Neuronal stem cell (in vitro differentiated cells): ENCODE data around the gene OR9A2.

ENCODE experiments used
- DNase-seq: peaks from one replicate; pipeline ENCODE4 v3.0.0-alpha.2; 2013; ENCODE audit warnings: low spot score
- H2AFZ ChIP-seq: one replicate; pipeline ENCODE4 v1.6.1; 2013; ENCODE audit warnings: mild to moderate bottlenecking, low read length, inconsistent platforms
- H2AK5ac ChIP-seq: 2 replicates; pipeline ENCODE4 v1.6.1; 2013; ENCODE audit warnings: low read depth, mild to moderate bottlenecking, inconsistent platforms, low read length, moderate library complexity, mixed read lengths
- H2BK120ac ChIP-seq: 2 replicates; pipeline ENCODE4 v1.6.1; 2013; ENCODE audit warnings: low read depth, mild to moderate bottlenecking, inconsistent platforms, low read length, moderate library complexity, mixed read lengths
- H2BK12ac ChIP-seq: one replicate; pipeline ENCODE4 v1.6.1; 2013; ENCODE audit warnings: low read length, inconsistent platforms
- H2BK15ac ChIP-seq: 2 replicates; pipeline ENCODE4 v1.6.1; 2013; ENCODE audit warnings: mild to moderate bottlenecking, low read length, inconsistent platforms, mixed read lengths
- H2BK5ac ChIP-seq: one replicate; pipeline ENCODE4 v1.6.1; 2013; ENCODE audit warnings: inconsistent platforms, mild to moderate bottlenecking, low read length, moderate library complexity
- H3K14ac ChIP-seq: one replicate; pipeline ENCODE4 v1.6.1; 2013; ENCODE audit warnings: low read length, inconsistent platforms
- H3K18ac ChIP-seq: 2 replicates; pipeline ENCODE4 v1.6.1; 2013; ENCODE audit warnings: low read length, inconsistent platforms
- H3K23ac ChIP-seq: 2 replicates; pipeline ENCODE4 v1.6.1; 2013; ENCODE audit warnings: low read depth, mild to moderate bottlenecking, mixed read lengths, low read length, inconsistent platforms; ENCODE audit not compliant: poor library complexity
- H3K27ac ChIP-seq: replicated peaks from 3 replicates; pipeline ENCODE4 v1.5.1; 2013; ENCODE audit warnings: low read length, inconsistent platforms
- H3K27me3 ChIP-seq, 3 experiments: 2 replicates each; pipeline ENCODE4 v1.6.1; 2013; ENCODE audit warnings: low read length in 3 of 3, mild to moderate bottlenecking in 2 of 3, inconsistent platforms in 1 of 3, low read depth in 1 of 3, mixed read lengths in 1 of 3, moderate library complexity in 1 of 3; ENCODE audit not compliant: control insufficient read depth in 3 of 3, insufficient read depth in 3 of 3
- H3K36me3 ChIP-seq, 2 donors: replicated peaks in 1 of 2; 2 replicates each; pipeline ENCODE4 v1.6.1; 2013; ENCODE audit warnings: low read length in 2 of 2; ENCODE audit not compliant: control insufficient read depth in 2 of 2, insufficient read depth in 2 of 2
- H3K4ac ChIP-seq: 2 replicates; pipeline ENCODE4 v1.6.1; 2013; ENCODE audit warnings: inconsistent platforms, mild to moderate bottlenecking, low read length, moderate library complexity
- H3K4me1 ChIP-seq, 2 donors: 1 replicate in 1 of 2; 2 replicates in 1 of 2; pipeline ENCODE4 v1.6.1; 2013; ENCODE audit warnings: low read length in 2 of 2, low read depth in 1 of 2; ENCODE audit not compliant: control insufficient read depth in 2 of 2, insufficient read depth in 1 of 2
- H3K4me2 ChIP-seq: one replicate; pipeline ENCODE4 v1.6.1; 2013; ENCODE audit warnings: mild to moderate bottlenecking, low read length, inconsistent platforms; ENCODE audit not compliant: insufficient read depth, poor library complexity, severe bottlenecking
- H3K4me3 ChIP-seq, 2 donors: 2 replicates each; pipeline ENCODE4 v1.5.1; 2013; ENCODE audit warnings: low read length in 2 of 2, mild to moderate bottlenecking in 2 of 2, inconsistent platforms in 1 of 2, moderate library complexity in 1 of 2
- H3K79me1 ChIP-seq: one replicate; pipeline ENCODE4 v1.6.1; 2013; ENCODE audit warnings: low read depth, mild to moderate bottlenecking, inconsistent platforms, low read length, moderate library complexity
- H3K9ac ChIP-seq: one replicate; pipeline ENCODE4 v1.6.1; 2013; ENCODE audit warnings: mild to moderate bottlenecking, low read depth, low read length, inconsistent platforms; ENCODE audit not compliant: poor library complexity
- H3K9me3 ChIP-seq, 2 donors: replicated peaks in 1 of 2; 2 replicates each; pipeline versions ENCODE3 to v1.6.1; 2013; ENCODE audit warnings: low read length in 2 of 2, mild to moderate bottlenecking in 2 of 2, inconsistent platforms in 1 of 2, low read depth in 1 of 2, mixed read lengths in 1 of 2, moderate library complexity in 1 of 2; ENCODE audit not compliant: control insufficient read depth in 2 of 2, insufficient read depth in 1 of 2
- H4K8ac ChIP-seq: one replicate; pipeline ENCODE4 v1.6.1; 2013; ENCODE audit warnings: low read depth, mild to moderate bottlenecking, inconsistent platforms, low read length, moderate library complexity
- H4K91ac ChIP-seq: one replicate; pipeline ENCODE4 v1.6.1; 2013; ENCODE audit warnings: low read length, low read depth, mild to moderate bottlenecking, inconsistent platforms; ENCODE audit not compliant: poor library complexity
- WGBS, 2 donors: extraction: QIAGEN DNeasy Blood & Tissue Kit; methylation state at CpG; one replicate each; pipeline ENCODE4 v1.1.7; 2013; ENCODE audit warnings: missing lambda C conversion rate in 2 of 2, mixed read lengths in 1 of 2; ENCODE audit not compliant: insufficient read length in 2 of 2, insufficient replicate concordance in 1 of 2; ENCODE audit errors: extremely low coverage in 2 of 2; 5-methylcytosine and 5-hydroxymethylcytosine counted together

Gene OR9A2

GRCh38 chr7:143027683-143028082 lies 751 bp upstream of the OR9A2 start:
- Histone ChIP-seq H3K36me3 (no peaks in the 10 kb centered on the region), H2BK12ac (no peak overlapping the region), H2BK120ac (no peak overlapping the region), H3K14ac (no peak overlapping the region), H3K9me3 (no peaks in the 10 kb centered on the region), H3K23ac (no peak overlapping the region), H3K4me3 (no peak overlapping the region), H3K27me3 (no peaks in the 10 kb centered on the region), H3K27ac (no peak overlapping the region), H3K18ac (no peak overlapping the region), H3K4me2 (no peak overlapping the region), H3K4me1 (no peaks in the 10 kb centered on the region), H2AFZ (no peak overlapping the region), H3K4ac (no peak overlapping the region), H3K79me1 (no peaks in the 10 kb centered on the region), H2BK15ac (no peak overlapping the region), H3K9ac (no peak overlapping the region), H4K91ac (no peak overlapping the region), H2BK5ac (no peak overlapping the region), H2AK5ac (no peak overlapping the region), H4K8ac (no peak overlapping the region)
- no peak for DNase-seq
- no CpG with 5 or more reads among the region's 2 CpGs for WGBS, 2 donors

DNA sequence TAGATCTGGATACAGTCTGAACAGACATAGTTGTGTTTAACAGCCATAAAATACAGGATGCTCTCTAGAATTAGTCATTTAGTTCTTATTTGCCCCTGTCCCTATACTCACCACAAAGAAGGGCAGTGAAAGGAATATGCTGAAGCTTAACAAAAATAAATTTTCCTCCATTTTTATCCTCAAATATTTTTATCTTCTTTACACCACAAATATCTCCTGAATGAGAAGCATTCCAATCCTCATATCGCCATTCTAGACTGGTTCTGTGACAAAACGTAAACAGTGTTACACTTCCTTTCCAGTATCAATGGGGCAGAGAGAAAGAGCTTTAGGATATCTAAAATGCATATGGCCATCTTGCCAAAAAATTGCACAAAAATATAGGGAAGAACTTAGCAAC lies 1.6 kb downstream of the OR9A2 start:
- no peak overlapping the region for H4K91ac ChIP-seq
- H3K36me3 ChIP-seq = no peaks in the 10 kb centered on the region
- H3K4me3 ChIP-seq = no peak overlapping the region
- H3K14ac ChIP-seq = no peak overlapping the region
- DNase-seq = no peak
- H3K4me1 ChIP-seq = no peaks in the 10 kb centered on the region
- H2AK5ac ChIP-seq = no peak overlapping the region
- no peak overlapping the region for H3K4me2 ChIP-seq
- no peak overlapping the region for H3K4ac ChIP-seq
- no CpG with 5 or more reads among the region's 2 CpGs for WGBS, 2 donors
- no peak overlapping the region for H3K9ac ChIP-seq
- H3K27ac ChIP-seq = no peak overlapping the region
- H2BK15ac ChIP-seq = no peak overlapping the region
- H4K8ac ChIP-seq = no peak overlapping the region
- H3K18ac ChIP-seq = no peak overlapping the region
- H2BK12ac ChIP-seq = no peak overlapping the region
- no peaks in the 10 kb centered on the region for H3K9me3 ChIP-seq
- no peak overlapping the region for H2BK120ac ChIP-seq
- no peak overlapping the region for H3K23ac ChIP-seq
- no peaks in the 10 kb centered on the region for H3K27me3 ChIP-seq
- H3K79me1 ChIP-seq = no peaks in the 10 kb centered on the region
- no peak overlapping the region for H2BK5ac ChIP-seq
- no peak overlapping the region for H2AFZ ChIP-seq

DNA sequence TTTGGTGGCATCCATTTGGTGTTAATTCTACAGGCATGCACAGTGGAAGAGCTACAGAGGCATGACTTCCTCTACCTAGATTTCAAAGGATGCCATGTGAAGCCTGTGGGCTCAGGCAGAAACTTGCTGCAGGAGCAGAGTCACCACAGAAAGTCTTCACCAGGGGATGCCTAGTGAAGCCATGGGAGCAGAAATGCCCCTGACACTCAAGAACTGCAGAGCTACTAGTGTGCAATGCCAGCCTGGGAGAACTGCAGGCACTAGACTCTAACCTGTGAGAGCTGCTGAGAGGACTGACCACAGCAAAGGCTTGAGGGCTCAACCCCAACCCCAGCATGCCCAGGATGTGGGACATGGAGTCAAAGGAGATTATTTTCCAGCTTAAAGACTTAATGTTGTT lies 3.9 kb downstream of the OR9A2 start:
- Histone ChIP-seq H3K4ac (no peak overlapping the region), H3K36me3 (no peaks in the 10 kb centered on the region), H3K14ac (no peak overlapping the region), H3K4me3 (no peak overlapping the region), H3K9ac (no peak overlapping the region), H2BK5ac (no peak overlapping the region), H3K9me3 (no peaks in the 10 kb centered on the region), H3K4me1 (no peaks in the 10 kb centered on the region), H3K27ac (no peak overlapping the region), H2BK120ac (no peak overlapping the region), H2BK15ac (no peak overlapping the region), H2AFZ (no peak overlapping the region), H4K91ac (no peak overlapping the region), H3K79me1 (no peaks in the 10 kb centered on the region), H3K18ac (no peak overlapping the region), H3K4me2 (no peak overlapping the region), H2AK5ac (no peak overlapping the region), H3K23ac (no peak overlapping the region), H3K27me3 (no peaks in the 10 kb centered on the region), H2BK12ac (no peak overlapping the region), H4K8ac (no peak overlapping the region)
- DNase-seq = no peak

- no peak overlapping the region for H3K27ac ChIP-seq
- H3K36me3 ChIP-seq = no peaks in the 10 kb centered on the region
- H3K23ac ChIP-seq = no peak overlapping the region
- H3K4ac ChIP-seq = no peak overlapping the region
- H2BK15ac ChIP-seq = no peak overlapping the region
- H3K27me3 ChIP-seq = no peaks in the 10 kb centered on the region
- H3K9ac ChIP-seq = no peak overlapping the region
- no peaks in the 10 kb centered on the region for H3K79me1 ChIP-seq
- H2AFZ ChIP-seq = no peak overlapping the region
- no peaks in the 10 kb centered on the region for H3K9me3 ChIP-seq
- H2BK120ac ChIP-seq = no peak overlapping the region
- no peak overlapping the region for H2AK5ac ChIP-seq
- no peak overlapping the region for H4K91ac ChIP-seq
- H2BK12ac ChIP-seq = no peak overlapping the region
- H3K4me1 ChIP-seq = no peaks in the 10 kb centered on the region
- H3K18ac ChIP-seq = no peak overlapping the region
- no peak overlapping the region for H3K4me3 ChIP-seq
- H3K4me2 ChIP-seq = no peak overlapping the region
- no peak overlapping the region for H4K8ac ChIP-seq
- no peak overlapping the region for H2BK5ac ChIP-seq
- H3K14ac ChIP-seq = no peak overlapping the region
- no peak for DNase-seq
Observed at GRCh38 chr7:143018931-143019330, 8.0 kb downstream of the OR9A2 start.
